B cell (primary cell): ENCODE data around the gene SLC35E1.

Experiments used
- CTCF ChIP-seq: fragments of 200-600 bp; IDR thresholded peaks from one replicate; pipeline ENCODE4 v1.8.0; 2022; ENCODE audit warnings: antibody characterized with exemption, mild to moderate bottlenecking
- EZH2 ChIP-seq: IDR thresholded peaks from 2 replicates; pipeline ENCODE4 v1.6.1; 2012; ENCODE audit warnings: borderline replicate concordance, low read depth, mild to moderate bottlenecking, moderate library complexity, low read length; ENCODE audit not compliant: insufficient read depth, poor library complexity, severe bottlenecking

DNA sequence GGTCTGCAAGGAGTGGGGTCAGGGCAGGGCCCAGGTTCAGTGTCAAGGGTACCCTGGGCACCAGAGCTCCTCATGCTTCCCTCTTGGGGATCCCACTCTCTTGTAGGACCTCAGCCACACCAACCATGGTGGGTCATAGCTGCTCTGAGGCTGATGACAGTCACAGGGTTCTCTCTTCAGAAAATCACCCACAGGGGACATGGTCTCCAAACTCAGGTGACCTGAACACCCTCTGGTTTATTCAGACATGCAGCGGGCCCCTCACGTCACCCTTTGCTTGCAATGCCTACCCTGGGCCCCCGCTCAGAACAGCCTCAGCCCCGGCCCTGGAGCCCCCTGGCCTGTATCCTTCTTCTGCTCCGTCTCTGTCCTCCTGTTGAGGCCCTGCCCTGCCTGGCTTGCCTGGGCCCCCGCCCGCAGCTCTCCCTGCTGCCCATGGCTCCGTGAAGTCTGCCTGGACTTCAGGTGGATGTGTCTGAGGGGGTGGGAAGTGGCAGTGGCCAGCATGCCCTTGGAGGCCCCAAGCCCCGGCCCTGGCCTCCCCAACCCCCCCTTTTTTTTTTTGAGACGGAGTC lies 50.4 kb downstream of the SLC35E1 start:
- no peak for TF ChIP-seq CTCF
- TF ChIP-seq EZH2 = no peak
